Natural killer cell (primary cell): ENCODE results near the gene BRPF3. TPM values are rescaled to one million over a fixed set of nuclear protein-coding genes. Genes with fewer than 3 reads are reported as not detected.
A peak's percentile ranks its signal among the peaks of the same experiment; 100 is the strongest.

Experiments used
- ATAC-seq, 3 donors: fragments of 150-1000 bp in 2 of 3; fragments of 200-7000 bp in 1 of 3; cut with Tn5 transposase; 1 replicate in 1 of 3; 2 replicates in 2 of 3; pipeline ENCODE4 v1.10.0; 2021; ENCODE audit warnings: mild to moderate bottlenecking in 2 of 3, moderate library complexity in 2 of 3
- DNase-seq, 2 donors: peaks; one replicate each; pipeline versions ENCODE4 v3.0.0 to v3.0.0-alpha.2; 2013 to 2021; ENCODE audit warnings: mixed read lengths in 1 of 2
- H3K27ac ChIP-seq: one replicate; pipeline ENCODE4 v1.5.1; 2013; ENCODE audit warnings: mild to moderate bottlenecking, low read length
- H3K27me3 ChIP-seq: one replicate; pipeline ENCODE4 v1.6.1; 2013; ENCODE audit warnings: low read length; ENCODE audit not compliant: control insufficient read depth, insufficient read depth
- H3K36me3 ChIP-seq: one replicate; pipeline ENCODE4 v1.6.1; 2013; ENCODE audit warnings: low read length; ENCODE audit not compliant: control insufficient read depth, insufficient read depth
- H3K4me1 ChIP-seq: one replicate; pipeline ENCODE4 v1.6.1; 2013; ENCODE audit warnings: low read length; ENCODE audit not compliant: control insufficient read depth, insufficient read depth
- H3K4me3 ChIP-seq: one replicate; pipeline ENCODE4 v1.5.1; 2013; ENCODE audit warnings: low read length
- H3K9me3 ChIP-seq: one replicate; pipeline ENCODE4 v1.6.1; 2013; ENCODE audit warnings: low read length; ENCODE audit not compliant: control insufficient read depth, insufficient read depth
- H3K27ac Mint-ChIP-seq, 2 donors: one replicate each; pipeline ENCODE4 v1.8.0; 2022; ENCODE audit warnings: mild to moderate bottlenecking in 2 of 2, mixed read lengths in 2 of 2, moderate library complexity in 1 of 2
- H3K27me3 Mint-ChIP-seq, 2 donors: one replicate each; pipeline ENCODE4 v1.8.0; 2022; ENCODE audit warnings: low read depth in 2 of 2, mixed read lengths in 2 of 2
- H3K36me3 Mint-ChIP-seq: one replicate; pipeline ENCODE4 v1.8.0; 2022; ENCODE audit warnings: mixed read lengths
- H3K4me1 Mint-ChIP-seq, 2 donors: one replicate each; pipeline ENCODE4 v1.8.0; 2022; ENCODE audit warnings: mixed read lengths in 2 of 2
- H3K4me3 Mint-ChIP-seq: one replicate; pipeline ENCODE4 v1.8.0; 2022; ENCODE audit warnings: mild to moderate bottlenecking, moderate library complexity, mixed read lengths
- H3K9me3 Mint-ChIP-seq, 2 donors: one replicate each; pipeline ENCODE4 v1.8.0; 2022; ENCODE audit warnings: mixed read lengths in 2 of 2
- WGBS: methylation state at CpG from one replicate; pipeline ENCODE4 v1.1.7; 2013; ENCODE audit warnings: missing lambda C conversion rate; ENCODE audit not compliant: insufficient coverage; 5-methylcytosine and 5-hydroxymethylcytosine counted together
- intact Hi-C: fragments of 100-400 bp; cut with micrococcal nuclease; formaldehyde crosslinking; loops from one replicate; pipeline ENCODE4 v1.14.2; 2022
- total RNA-seq, 4 donors: library from RNA; stranded (reverse); fragments of 120-200 nt in 1 of 4; gene quantifications; one replicate each; pipeline versions ENCODE4 v1.2.3 to v1.2.4, GENCODE V29; 2013 to 2022
- TF ChIP-seq, protein P1 (sequence below): fragments of 200-600 bp; IDR thresholded peaks from one replicate; pipeline ENCODE4 v1.8.0; 2022; ENCODE audit warnings: antibody characterized with exemption

Gene BRPF3
- total RNA-seq, 3 donors from 2014 or later (not counting 1 experiment from before 2014, with no cell fraction given) = 46.0 to 58.5 (median 57.4) TPM

DNA sequence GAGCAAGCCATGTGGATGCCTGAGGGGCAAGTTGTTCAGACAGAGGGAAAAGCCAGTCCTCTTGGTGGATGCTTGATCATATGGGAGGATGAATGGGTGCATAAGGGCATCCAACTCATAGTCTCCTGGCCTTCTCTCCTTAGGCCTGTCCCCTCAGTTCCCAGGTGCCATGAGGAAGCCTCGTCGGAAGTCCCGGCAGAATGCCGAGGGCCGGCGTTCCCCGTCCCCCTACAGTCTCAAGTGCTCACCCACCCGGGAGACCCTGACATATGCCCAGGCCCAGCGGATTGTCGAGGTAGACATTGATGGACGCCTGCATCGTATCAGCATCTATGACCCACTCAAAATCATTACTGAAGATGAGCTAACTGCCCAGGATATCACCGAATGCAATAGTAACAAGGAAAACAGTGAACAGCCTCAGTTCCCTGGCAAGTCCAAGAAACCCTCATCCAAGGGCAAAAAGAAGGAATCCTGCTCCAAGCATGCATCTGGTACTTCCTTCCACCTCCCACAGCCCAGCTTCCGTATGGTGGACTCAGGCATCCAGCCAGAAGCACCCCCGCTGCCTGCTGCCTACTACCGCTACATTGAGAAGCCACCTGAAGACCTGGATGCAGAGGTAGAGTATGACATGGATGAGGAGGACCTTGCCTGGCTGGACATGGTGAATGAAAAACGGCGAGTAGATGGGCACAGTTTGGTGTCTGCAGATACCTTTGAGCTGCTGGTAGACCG is 3.8 kb downstream of the BRPF3 start:
- Histone ChIP-seq H3K27ac (no peak overlapping the region), H3K9me3 (no peaks in the 10 kb centered on the region), H3K4me1 (peaks cover 62% of the 10 kb centered on the region), H3K27me3 (no peaks in the 10 kb centered on the region), H3K4me3 (no peak overlapping the region), H3K36me3 (peaks cover 18% of the 10 kb centered on the region)
- Mint-ChIP-seq H3K36me3 (peaks cover 3% of the 10 kb centered on the region), H3K27me3 (no peaks in the 10 kb centered on the region), H3K4me1 (peaks cover 65 to 70% of the 10 kb centered on the region in 2 donors), H3K27ac (no peak overlapping the region), H3K4me3 (no peak overlapping the region), H3K9me3 (no peaks in the 10 kb centered on the region)
- ATAC-seq = no peak
- TF ChIP-seq, protein P1, sequence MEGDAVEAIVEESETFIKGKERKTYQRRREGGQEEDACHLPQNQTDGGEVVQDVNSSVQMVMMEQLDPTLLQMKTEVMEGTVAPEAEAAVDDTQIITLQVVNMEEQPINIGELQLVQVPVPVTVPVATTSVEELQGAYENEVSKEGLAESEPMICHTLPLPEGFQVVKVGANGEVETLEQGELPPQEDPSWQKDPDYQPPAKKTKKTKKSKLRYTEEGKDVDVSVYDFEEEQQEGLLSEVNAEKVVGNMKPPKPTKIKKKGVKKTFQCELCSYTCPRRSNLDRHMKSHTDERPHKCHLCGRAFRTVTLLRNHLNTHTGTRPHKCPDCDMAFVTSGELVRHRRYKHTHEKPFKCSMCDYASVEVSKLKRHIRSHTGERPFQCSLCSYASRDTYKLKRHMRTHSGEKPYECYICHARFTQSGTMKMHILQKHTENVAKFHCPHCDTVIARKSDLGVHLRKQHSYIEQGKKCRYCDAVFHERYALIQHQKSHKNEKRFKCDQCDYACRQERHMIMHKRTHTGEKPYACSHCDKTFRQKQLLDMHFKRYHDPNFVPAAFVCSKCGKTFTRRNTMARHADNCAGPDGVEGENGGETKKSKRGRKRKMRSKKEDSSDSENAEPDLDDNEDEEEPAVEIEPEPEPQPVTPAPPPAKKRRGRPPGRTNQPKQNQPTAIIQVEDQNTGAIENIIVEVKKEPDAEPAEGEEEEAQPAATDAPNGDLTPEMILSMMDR = no peak
- intact Hi-C loops = no loop called here
- WGBS = 98% methylated on average over 19 of the region's 19 CpGs
- DNase-seq = no peak

DNA sequence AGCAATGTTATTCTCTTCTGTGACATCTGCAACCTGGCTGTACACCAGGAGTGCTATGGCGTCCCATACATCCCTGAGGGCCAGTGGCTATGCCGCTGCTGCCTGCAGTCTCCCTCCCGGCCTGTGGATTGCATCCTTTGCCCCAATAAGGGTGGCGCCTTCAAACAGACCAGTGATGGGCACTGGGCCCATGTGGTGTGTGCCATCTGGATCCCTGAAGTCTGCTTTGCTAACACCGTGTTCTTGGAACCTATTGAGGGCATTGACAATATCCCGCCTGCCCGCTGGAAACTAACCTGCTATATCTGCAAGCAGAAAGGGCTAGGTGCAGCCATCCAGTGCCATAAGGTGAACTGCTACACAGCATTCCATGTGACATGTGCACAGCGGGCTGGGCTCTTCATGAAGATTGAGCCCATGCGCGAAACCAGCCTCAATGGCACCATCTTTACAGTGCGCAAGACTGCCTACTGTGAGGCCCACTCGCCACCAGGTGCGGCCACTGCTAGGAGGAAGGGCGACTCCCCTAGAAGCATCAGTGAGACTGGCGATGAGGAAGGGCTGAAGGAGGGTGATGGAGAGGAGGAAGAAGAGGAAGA is 4.6 kb downstream of the BRPF3 start:
- intact Hi-C loops = no loop called here

DNA sequence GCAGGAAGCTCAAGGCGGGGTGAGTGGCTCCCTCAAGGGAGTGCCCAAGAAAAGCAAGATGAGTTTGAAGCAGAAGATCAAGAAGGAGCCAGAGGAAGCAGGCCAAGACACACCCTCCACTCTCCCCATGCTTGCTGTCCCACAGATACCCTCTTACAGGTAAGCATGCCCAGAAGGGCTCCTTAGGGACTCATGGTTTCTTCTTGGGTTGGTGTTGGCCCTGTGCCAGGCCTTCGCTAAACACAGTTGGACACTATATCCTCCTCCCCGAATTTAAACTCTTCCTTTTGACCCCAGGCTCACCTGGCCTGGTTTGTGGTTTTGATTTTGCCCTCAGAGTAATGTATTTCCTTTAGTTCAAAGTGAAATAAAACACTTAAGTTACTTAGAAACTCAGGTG is 5.1 kb downstream of the BRPF3 start:
- TF ChIP-seq, protein P1 = no peak
- H3K4me1 ChIP-seq = peaks cover 58% of the 10 kb centered on the region
- Mint-ChIP-seq H3K4me3 (no peak overlapping the region), H3K4me1 (peaks cover 70 to 74% of the 10 kb centered on the region in 2 donors), H3K9me3 (no peaks in the 10 kb centered on the region), H3K27ac (peak overlapping the region in 1 of 2 donors; percentile 1), H3K27me3 (no peaks in the 10 kb centered on the region), H3K36me3 (peaks cover 15% of the 10 kb centered on the region)
- H3K4me3 ChIP-seq = no peak overlapping the region
- H3K9me3 ChIP-seq = no peaks in the 10 kb centered on the region
- no peaks in the 10 kb centered on the region for H3K27me3 ChIP-seq
- no peak overlapping the region for H3K27ac ChIP-seq
- peaks cover 22% of the 10 kb centered on the region for H3K36me3 ChIP-seq
- peak in 1 of 2 donors; percentile 30 for DNase-seq
- intact Hi-C loops = no loop called here
- 67% methylated on average over 1 of the region's 3 CpGs for WGBS
- ATAC-seq = no peak

More for the DNA sequence above, 4.6 kb downstream of the BRPF3 start:
- Histone ChIP-seq H3K27ac (no peak overlapping the region), H3K27me3 (no peaks in the 10 kb centered on the region), H3K36me3 (peaks cover 21% of the 10 kb centered on the region), H3K9me3 (no peaks in the 10 kb centered on the region), H3K4me1 (peaks cover 59% of the 10 kb centered on the region), H3K4me3 (no peak overlapping the region)
- 97% methylated on average over 15 of the region's 15 CpGs for WGBS
- ATAC-seq (no peak), DNase-seq (no peak)
- no peak overlapping the region for H3K4me3 Mint-ChIP-seq
- peaks cover 65 to 72% of the 10 kb centered on the region in 2 donors for H3K4me1 Mint-ChIP-seq
- peak overlapping the region in 1 of 2 donors; percentile 1 for H3K27ac Mint-ChIP-seq
- H3K36me3 Mint-ChIP-seq = peaks cover 10% of the 10 kb centered on the region
- H3K27me3 Mint-ChIP-seq = no peaks in the 10 kb centered on the region
- no peaks in the 10 kb centered on the region for H3K9me3 Mint-ChIP-seq
- TF ChIP-seq, protein P1 = no peak
